GM12878 (cell line): ENCODE data around the gene ZNF423. TPM values are rescaled to one million over a fixed set of nuclear protein-coding genes. Genes with fewer than 3 reads are reported as not detected.

ENCODE experiments used
- ATAC-seq: fragments of 200-7000 bp; cut with Tn5 transposase; 3 replicates; pipeline ENCODE4 v1.9.1; 2020; ENCODE audit warnings: mild to moderate bottlenecking, moderate library complexity
- BruUV-seq: library from RNA; stranded (reverse); fragments of 400-500 nt; replicated peaks from 2 replicates; lab custom pipeline; 2021; lab: Mats Ljungman, UMichigan
- CTCF ChIA-PET: fragments of 300-600 bp; sonication (Branson Sonifier 250); formaldehyde crosslinking; extraction: SDS; loops from one replicate; lab custom pipeline; 2021; ENCODE audit warnings: inconsistent platforms; lab: Yijun Ruan, JAX
- POLR2A ChIA-PET: fragments of 350-600 bp; formaldehyde crosslinking; extraction: SDS; loops from one replicate; lab custom pipeline; 2021; ENCODE audit warnings: inconsistent platforms; lab: Charles Lee
- RAD21 ChIA-PET: fragments of 300-600 bp; sonication (Branson Sonifier 250); formaldehyde crosslinking; loops from one replicate; lab custom pipeline; 2023; ENCODE audit warnings: antibody characterized with exemption; ENCODE audit not compliant: unreplicated experiment; lab: Charles Lee
- SMC1A ChIA-PET: fragments of 300-600 bp; sonication (Branson Sonifier 250); formaldehyde crosslinking; loops from one replicate; lab custom pipeline; 2023; ENCODE audit not compliant: unreplicated experiment, uncharacterized antibody; lab: Charles Lee
- DNase-seq: peaks from one replicate; pipeline ENCODE4 v3.0.0-alpha.2; 2011; ENCODE audit warnings: low read depth, low spot score
- FAIRE-seq: peaks from 3 replicates; lab custom pipeline; 2011; peaks lifted over from hg19 to GRCh38; lab: Jason Lieb, UNC
- H2AFZ ChIP-seq: 2 replicates; pipeline ENCODE4 v1.6.0; 2011; ENCODE audit warnings: low read depth, low read length, control low read depth; ENCODE audit not compliant: control insufficient read depth
- H3K27ac ChIP-seq: 2 replicates; pipeline ENCODE4 v1.5.1; 2011; ENCODE audit warnings: control low read depth; ENCODE audit not compliant: control insufficient read depth, insufficient read depth
- H3K27me3 ChIP-seq, 2 experiments: replicated peaks in 1 of 2; 2 replicates each; pipeline versions ENCODE4 v1.6.0 to v1.6.1; 2011; ENCODE audit warnings: low read length in 1 of 2; ENCODE audit not compliant: control insufficient read depth in 2 of 2, insufficient read depth in 2 of 2
- H3K36me3 ChIP-seq, 2 experiments: 2 replicates each; pipeline ENCODE4 v1.5.1; 2011; ENCODE audit warnings: low read length in 1 of 2; ENCODE audit not compliant: control insufficient read depth in 2 of 2, insufficient read depth in 2 of 2
- H3K4me1 ChIP-seq: 2 replicates; pipeline ENCODE4 v1.6.1; 2011; ENCODE audit warnings: mild to moderate bottlenecking, low read length, moderate library complexity, mixed read lengths; ENCODE audit not compliant: control insufficient read depth, insufficient read depth
- H3K4me2 ChIP-seq: 2 replicates; pipeline ENCODE4 v1.6.0; 2011; ENCODE audit warnings: control low read depth; ENCODE audit not compliant: control insufficient read depth, insufficient read depth
- H3K4me3 ChIP-seq: fragments of 200-600 bp; sonication (generic); 2 replicates; pipeline ENCODE4 v1.5.1; 2016
- H3K79me2 ChIP-seq: 2 replicates; pipeline ENCODE4 v1.6.0; 2011; ENCODE audit warnings: low read length; ENCODE audit not compliant: control insufficient read depth, insufficient read depth
- H3K9ac ChIP-seq: 2 replicates; pipeline ENCODE4 v1.8.0; 2011; ENCODE audit warnings: low read length, control low read depth, mixed read lengths; ENCODE audit not compliant: control insufficient read depth, insufficient read depth
- H3K9me3 ChIP-seq: replicated peaks from 3 replicates; pipeline ENCODE4 v1.5.1; 2011; ENCODE audit warnings: mild to moderate bottlenecking, low read length; ENCODE audit not compliant: control insufficient read depth, insufficient read depth
- H4K20me1 ChIP-seq: 2 replicates; pipeline ENCODE4 v1.6.0; 2011; ENCODE audit not compliant: control insufficient read depth, insufficient read depth
- CEBPZ ChIP-seq: fragments of 150-350 bp; IDR thresholded peaks from 2 replicates; pipeline ENCODE4 v1.6.1; 2016; ENCODE audit warnings: low read depth, low read length
- GABPA ChIP-seq: IDR thresholded peaks from 2 replicates; pipeline ENCODE4 v1.6.1; 2014; ENCODE audit warnings: antibody characterized with exemption, low read depth, mild to moderate bottlenecking, inconsistent platforms
- POLR2AphosphoS2 ChIP-seq: IDR thresholded peaks from 2 replicates; pipeline ENCODE4 v1.6.1; 2011; ENCODE audit warnings: low read depth, mild to moderate bottlenecking, low read length, improper control_type of control experiment, moderate library complexity
- WGBS: methylation state at CpG from one replicate; pipeline ENCODE4 v1.1.6; 2016; ENCODE audit warnings: low lambda C conversion rate; ENCODE audit not compliant: insufficient replicate concordance, insufficient coverage; ENCODE audit errors: missing lambda C conversion rate; 5-methylcytosine and 5-hydroxymethylcytosine counted together
- in situ Hi-C: fragments of 300-500 bp; cut with MboI; formaldehyde crosslinking; loops from 9 replicates; pipeline ENCODE4 v1.14.3; 2018; ENCODE audit warnings: mixed read lengths
- intact Hi-C: fragments of 100-400 bp; cut with micrococcal nuclease; formaldehyde crosslinking; loops from one replicate; pipeline ENCODE4 v1.14.2; 2022; ENCODE audit not compliant: unreplicated experiment
- polyA plus RNA-seq, 11 experiments: library from polyadenylated mRNA; depleted of rRNA in 4 of 11; unstranded in 6 of 11; stranded (reverse) in 5 of 11; fragments of >200 nt; fragmentation: Nextera tagmentation in 4 of 11; fragmentation: Illumina TruSeq in 1 of 11; extraction: Ambion mirVana in 4 of 11; extraction: Trizol in 1 of 11; gene quantifications; 1 replicate in 1 of 11; 2 replicates in 10 of 11; pipeline versions ENCODE4 v1.2.1 to v1.2.3, GENCODE V29; 2011 to 2016; ENCODE audit warnings: inconsistent platforms in 2 of 11, missing spikeins in 2 of 11, low read depth in 1 of 11
- total RNA-seq, 4 experiments: library from RNA; depleted of rRNA in 3 of 4; stranded (reverse); fragments of >200 nt in 3 of 4; fragmentation: Illumina TruSeq in 1 of 4; extraction: Trizol in 1 of 4; gene quantifications; 2 replicates each; pipeline versions ENCODE4 v1.2.1 to v1.2.3, GENCODE V29; 2013 to 2021
- TF ChIP-seq, protein P1 (sequence below): fragments of 450-650 bp; IDR thresholded peaks from 2 replicates; pipeline ENCODE4 v1.6.1; 2017; ENCODE audit warnings: low read depth, mild to moderate bottlenecking, moderate library complexity
- TF ChIP-seq, protein P2 (sequence below): IDR thresholded peaks from 2 replicates; pipeline ENCODE4 v1.6.1; 2012; ENCODE audit warnings: low read depth, low read length, improper control_type of control experiment

ZNF423 gene
- total and polyA plus RNA-seq, 10 of the 15 experiments (the other 5 are each of a cell fraction or from before 2014, with no cell fraction given), result 0.03 to 0.64 (median 0.10) TPM

DNA sequence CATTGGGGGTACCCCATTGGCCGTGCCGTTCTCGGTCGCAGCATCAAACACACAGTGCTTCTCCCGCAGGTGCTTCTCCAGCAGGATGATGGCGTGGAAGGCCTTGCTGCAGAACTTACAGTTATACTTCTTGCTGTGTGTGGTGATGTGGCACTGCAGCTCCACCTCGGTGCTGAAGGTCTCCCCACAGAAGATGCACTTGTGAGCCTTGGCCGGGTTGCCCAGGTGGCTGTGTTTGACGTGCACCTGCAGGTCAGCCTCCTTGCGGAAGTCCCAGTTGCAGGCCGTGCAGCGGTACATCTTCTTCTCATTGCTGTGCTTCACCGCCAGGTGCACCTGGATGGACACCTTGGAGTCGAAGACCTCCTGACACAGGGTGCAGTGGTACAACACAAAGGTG lies 219.3 kb downstream of the ZNF423 start:
- DNase-seq (no peak), FAIRE-seq (no peak), ATAC-seq (no peak)
- ChIA-PET POLR2A (no interaction called here), CTCF (no interaction called here), SMC1A (no interaction called here), RAD21 (no interaction called here)
- no peak overlapping the region for H3K4me2 ChIP-seq
- peaks cover 26% of the 10 kb centered on the region for H3K4me1 ChIP-seq
- H2AFZ ChIP-seq, result no peak overlapping the region
- no peak overlapping the region for H3K4me3 ChIP-seq
- H3K9ac ChIP-seq, result no peak overlapping the region
- BruUV-seq, result no TSS peak
- no peaks in the 10 kb centered on the region for H3K9me3 ChIP-seq
- in situ Hi-C loops, result no loop called here
- no peaks in the 10 kb centered on the region for H4K20me1 ChIP-seq
- TF ChIP-seq CEBPZ (no peak), GABPA (no peak), POLR2AphosphoS2 (no peak)
- TF ChIP-seq, protein P1, sequence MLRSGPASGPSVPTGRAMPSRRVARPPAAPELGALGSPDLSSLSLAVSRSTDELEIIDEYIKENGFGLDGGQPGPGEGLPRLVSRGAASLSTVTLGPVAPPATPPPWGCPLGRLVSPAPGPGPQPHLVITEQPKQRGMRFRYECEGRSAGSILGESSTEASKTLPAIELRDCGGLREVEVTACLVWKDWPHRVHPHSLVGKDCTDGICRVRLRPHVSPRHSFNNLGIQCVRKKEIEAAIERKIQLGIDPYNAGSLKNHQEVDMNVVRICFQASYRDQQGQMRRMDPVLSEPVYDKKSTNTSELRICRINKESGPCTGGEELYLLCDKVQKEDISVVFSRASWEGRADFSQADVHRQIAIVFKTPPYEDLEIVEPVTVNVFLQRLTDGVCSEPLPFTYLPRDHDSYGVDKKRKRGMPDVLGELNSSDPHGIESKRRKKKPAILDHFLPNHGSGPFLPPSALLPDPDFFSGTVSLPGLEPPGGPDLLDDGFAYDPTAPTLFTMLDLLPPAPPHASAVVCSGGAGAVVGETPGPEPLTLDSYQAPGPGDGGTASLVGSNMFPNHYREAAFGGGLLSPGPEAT, result no peak
- TF ChIP-seq, protein P2, sequence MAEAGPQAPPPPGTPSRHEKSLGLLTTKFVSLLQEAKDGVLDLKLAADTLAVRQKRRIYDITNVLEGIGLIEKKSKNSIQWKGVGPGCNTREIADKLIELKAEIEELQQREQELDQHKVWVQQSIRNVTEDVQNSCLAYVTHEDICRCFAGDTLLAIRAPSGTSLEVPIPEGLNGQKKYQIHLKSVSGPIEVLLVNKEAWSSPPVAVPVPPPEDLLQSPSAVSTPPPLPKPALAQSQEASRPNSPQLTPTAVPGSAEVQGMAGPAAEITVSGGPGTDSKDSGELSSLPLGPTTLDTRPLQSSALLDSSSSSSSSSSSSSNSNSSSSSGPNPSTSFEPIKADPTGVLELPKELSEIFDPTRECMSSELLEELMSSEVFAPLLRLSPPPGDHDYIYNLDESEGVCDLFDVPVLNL, result no peak
- H3K27ac ChIP-seq, result no peak overlapping the region
- H3K27me3 ChIP-seq, result no peaks in the 10 kb centered on the region; a peak in 1 of 4 replicates
- H3K79me2 ChIP-seq, result no peaks in the 10 kb centered on the region
- intact Hi-C loops, result no loop called here
- WGBS, result 56% methylated on average over 14 of the region's 14 CpGs
- no peaks in the 10 kb centered on the region for H3K36me3 ChIP-seq
